GM18951 (cell line): ENCODE measurements around the gene ESYT2.
"Not testable (repeated sequence)": the region's sequence is repeated elsewhere in the genome, so short reads cannot be mapped to it uniquely, and the experiment has no call there.

Source experiments
- POLR2A ChIP-seq: IDR thresholded peaks from 4 replicates; pipeline ENCODE4 v1.6.1; 2011; ENCODE audit warnings: mild to moderate bottlenecking; ENCODE audit not compliant: insufficient read length, insufficient read depth; ENCODE audit errors: extremely low read depth
- in situ Hi-C: fragments of 300-500 bp; cut with MboI; formaldehyde crosslinking; loops from one replicate; pipeline ENCODE4 v1.12.0; 2022; ENCODE audit warnings: low sequenced_read_pairs, mixed read lengths, inconsistent platforms; ENCODE audit not compliant: unreplicated experiment

The ESYT2 gene

DNA sequence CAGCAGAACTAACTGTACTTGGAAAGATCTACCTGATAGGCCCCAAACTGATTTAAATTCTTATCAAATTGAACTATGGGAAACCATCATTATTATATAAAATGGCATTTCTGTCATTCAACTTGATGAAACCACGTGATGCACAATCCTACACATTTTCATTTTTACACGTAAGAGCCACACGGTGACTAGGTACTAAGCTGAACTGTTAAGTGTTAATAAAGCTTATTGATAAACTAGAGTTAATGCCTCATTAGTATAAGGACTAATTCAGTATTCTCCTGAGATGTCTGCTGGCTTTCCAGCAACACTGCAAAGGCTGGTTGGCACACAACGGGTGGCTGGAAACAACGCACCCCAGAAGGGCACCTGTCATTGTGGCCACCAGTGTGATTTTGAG, 129.3 kb downstream of the ESYT2 start:
- in situ Hi-C loops, result no loop called here
- no peak for TF ChIP-seq POLR2A

- in situ Hi-C loops, result no loop called here
- TF ChIP-seq POLR2A, result no peak
These were observed 130.0 kb downstream of the ESYT2 start for GRCh38 chr7:158699341-158699740.

DNA sequence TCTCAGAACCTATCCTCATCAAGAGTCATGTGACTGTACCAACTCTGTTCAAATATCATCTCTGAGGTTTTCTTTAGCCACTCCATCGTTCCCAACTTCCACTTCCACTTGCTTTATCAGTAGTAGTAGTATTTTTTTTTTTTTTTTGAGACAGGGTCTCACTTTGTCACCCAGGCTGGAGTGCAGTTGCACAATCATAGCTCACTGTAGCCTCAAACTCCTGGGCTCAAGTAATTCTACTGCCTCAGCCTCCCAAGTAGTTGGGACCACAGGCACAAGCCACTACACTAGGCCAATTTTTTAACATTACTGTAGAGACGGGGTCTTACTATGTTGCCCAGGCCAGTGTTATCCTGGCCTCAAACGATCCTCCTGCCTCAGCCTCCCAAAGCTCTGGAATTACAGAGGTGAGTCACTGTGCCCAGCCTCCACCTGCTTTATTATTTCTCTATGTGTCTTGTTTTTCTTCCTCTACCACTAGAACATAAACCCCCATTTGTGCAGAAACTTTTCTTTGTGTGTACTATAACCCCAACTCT, 130.6 kb downstream of the ESYT2 start:
- in situ Hi-C loops, result no loop called here

DNA sequence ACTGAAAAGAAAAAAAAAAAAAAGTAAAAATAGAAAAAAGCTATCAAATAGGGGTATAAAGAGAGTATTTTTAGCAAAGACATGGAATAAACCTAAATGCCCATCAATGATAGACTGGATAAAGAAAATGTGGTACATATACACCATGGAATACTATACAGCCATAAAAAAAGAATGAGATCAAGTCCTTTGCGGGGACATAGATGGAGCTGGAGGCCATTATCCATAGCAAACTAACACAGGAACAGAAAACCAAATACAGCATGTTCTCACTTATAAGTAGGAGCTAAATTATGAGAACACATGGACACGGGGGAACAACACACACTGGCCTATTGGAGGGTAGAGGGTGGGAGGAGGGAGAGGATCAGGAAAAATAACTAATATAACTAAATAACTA, 131.7 kb downstream of the ESYT2 start:
- in situ Hi-C loops, result not testable (repeated sequence)

More for the DNA sequence above, 130.6 kb downstream of the ESYT2 start:
- TF ChIP-seq POLR2A, result no peak

- in situ Hi-C loops, result no loop called here
- no peak for TF ChIP-seq POLR2A
These were observed 133.4 kb downstream of the ESYT2 start for GRCh38 chr7:158695726-158696452.

DNA sequence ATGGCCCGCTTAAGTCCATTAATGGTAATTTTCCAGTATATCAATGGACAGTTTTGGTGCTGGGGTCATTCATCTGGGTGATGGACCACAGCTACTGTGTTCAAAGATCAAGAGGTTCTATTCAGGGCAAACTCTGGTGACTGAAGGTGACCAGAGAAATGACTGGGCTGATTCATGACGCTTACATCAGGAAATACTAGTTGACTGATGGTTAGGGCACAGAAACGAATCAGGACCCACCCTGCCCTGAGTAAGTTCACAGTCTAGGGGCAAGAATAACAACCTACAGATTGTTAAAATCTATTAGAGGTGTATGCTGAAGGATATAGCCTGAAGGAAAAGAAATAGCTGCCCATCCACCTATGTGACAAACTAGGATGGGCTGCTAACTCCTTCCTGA, 134.3 kb downstream of the ESYT2 start:
- in situ Hi-C loops, result no loop called here
- no peak for TF ChIP-seq POLR2A

DNA sequence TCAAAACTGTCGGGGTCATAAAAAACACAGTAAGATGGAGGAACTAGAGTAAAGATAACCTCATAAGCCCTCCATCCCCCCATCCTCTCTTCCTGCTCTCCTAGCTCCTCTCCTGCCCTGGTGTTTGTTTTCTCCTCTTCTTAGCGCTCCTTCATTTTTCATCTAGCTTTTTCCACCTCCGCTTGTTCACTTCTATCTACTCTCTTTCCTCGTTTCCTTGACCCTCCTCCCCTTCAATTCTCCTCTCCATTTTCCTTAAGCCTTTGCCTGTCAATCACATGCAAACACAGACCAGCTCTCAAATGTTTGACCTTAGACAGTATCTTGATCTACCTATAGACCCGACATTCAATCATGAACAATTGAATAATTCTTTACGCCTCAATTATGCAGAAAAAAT, 134.7 kb downstream of the ESYT2 start:
- in situ Hi-C loops, result no loop called here
- TF ChIP-seq POLR2A, result no peak

GRCh38 chr7:158689488-158689887, 139.8 kb downstream of the ESYT2 start:
- in situ Hi-C loops, result no loop called here
- no peak for TF ChIP-seq POLR2A

GRCh38 chr7:158687406-158687805, 141.9 kb downstream of the ESYT2 start:
- in situ Hi-C loops, result no loop called here

GRCh38 chr7:158685693-158686092, 143.6 kb downstream of the ESYT2 start:
- in situ Hi-C loops, result no loop called here
- no peak for TF ChIP-seq POLR2A

More at GRCh38 chr7:158687406-158687805, 141.9 kb downstream of the ESYT2 start:
- no peak for TF ChIP-seq POLR2A

GRCh38 chr7:158684329-158684728, 145.0 kb downstream of the ESYT2 start:
- in situ Hi-C loops, result no loop called here
- TF ChIP-seq POLR2A, result no peak

DNA sequence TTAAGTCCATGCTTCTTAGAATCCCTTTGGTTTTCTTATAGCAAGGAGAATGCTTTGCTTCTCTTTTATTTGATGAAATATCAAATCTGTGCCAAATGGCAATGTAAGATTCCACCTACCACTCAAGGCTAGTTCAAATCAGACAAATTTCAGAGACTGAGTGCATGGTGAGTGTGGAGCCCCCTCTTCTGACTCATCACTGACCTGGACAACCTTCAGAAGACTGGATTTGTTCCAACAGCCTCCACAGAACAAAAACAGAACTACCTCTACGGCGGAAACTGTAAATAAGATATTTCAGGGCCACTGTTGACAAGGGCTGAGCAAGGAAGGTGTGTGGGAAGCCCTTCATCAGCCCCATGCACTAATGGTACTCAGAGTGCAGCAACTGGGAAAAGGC, 145.8 kb downstream of the ESYT2 start:
- in situ Hi-C loops, result no loop called here
- no peak for TF ChIP-seq POLR2A

GRCh38 chr7:158682456-158682855, 146.9 kb downstream of the ESYT2 start:
- in situ Hi-C loops, result no loop called here
- no peak for TF ChIP-seq POLR2A
